ENCODE data around the gene WDR4. TPM values are rescaled to one million over a fixed set of nuclear protein-coding genes. Genes with fewer than 3 reads are reported as not detected.

The WDR4 gene
- total and polyA plus RNA-seq, 9 of the 15 experiments (the other 6 are each of a cell fraction or from before 2014, with no cell fraction given) = 5.4 to 95.4 (median 32.1) TPM

DNA sequence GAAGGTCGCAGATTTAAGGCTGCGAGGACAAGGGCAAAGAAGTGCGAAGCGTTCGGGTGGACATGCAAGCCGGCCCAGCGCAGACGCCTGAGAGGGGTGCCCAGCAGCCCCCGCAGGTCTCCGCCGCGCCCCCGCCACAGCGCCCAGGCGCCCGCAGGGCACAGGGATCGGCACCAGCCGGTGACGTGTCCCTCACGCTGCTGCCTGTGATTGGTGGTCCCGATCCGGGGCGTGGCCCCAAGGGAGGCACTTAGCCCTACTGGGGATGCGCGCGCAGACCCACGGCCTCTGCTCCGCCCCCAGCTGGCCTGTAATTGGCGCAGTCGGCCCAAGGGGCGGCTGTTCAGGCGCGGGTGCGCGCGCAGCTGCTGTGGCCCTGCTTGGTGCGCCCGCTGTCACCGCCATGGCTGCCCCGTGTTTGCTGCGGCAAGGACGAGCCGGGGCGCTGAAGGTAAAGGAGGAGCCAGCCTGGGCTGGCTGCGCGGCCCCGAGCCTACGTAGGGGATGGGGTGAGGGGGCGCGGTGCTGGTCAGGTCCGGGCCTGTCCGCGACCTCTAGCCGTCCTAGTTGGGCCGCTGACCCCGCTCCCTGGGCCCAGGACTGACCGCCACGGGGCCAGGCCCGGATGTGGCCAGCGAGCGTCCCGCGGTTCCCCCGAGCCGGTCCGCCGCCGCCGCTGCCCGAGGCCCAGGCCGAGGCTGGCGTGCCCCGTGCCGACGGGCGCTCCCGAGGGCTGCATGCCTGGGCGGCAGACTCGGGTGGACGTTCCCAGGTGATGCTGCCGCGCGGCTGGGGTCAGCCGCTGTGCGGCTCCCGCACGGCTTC lies 13.8 kb upstream of the WDR4 start, which contains the start of gene NDUFV3 (continued):
- TF ChIP-seq CGGBP1 (CRISPR knock-in tag; IDR thresholded peaks at IDR 0.05) (peak; percentile 54; the same call in 1 of the 2 replicates), ZNF561 (CRISPR knock-in tag; conservative IDR thresholded peaks at IDR 0.05) (no peak), DLX4 (CRISPR knock-in tag; IDR thresholded peaks at IDR 0.05) (no peak), EZH2 (IDR thresholded peaks at IDR 0.05; ENCODE audit: borderline replicate concordance, low read depth, low read length) (no peak), HDAC3 (IDR thresholded peaks at IDR 0.05; ENCODE audit: borderline replicate concordance, partially characterized antibody) (no peak), EP300 (IDR thresholded peaks at IDR 0.05; ENCODE audit: low read length) (no peak), CC2D1A (IDR thresholded peaks at IDR 0.05) (no peak), ZNF23 (CRISPR knock-in tag; IDR thresholded peaks at IDR 0.05) (no peak), ZNF324 (CRISPR knock-in tag; IDR thresholded peaks at IDR 0.05) (no peak), SAFB2 (IDR thresholded peaks at IDR 0.05; ENCODE audit: borderline replicate concordance, low read depth, low read length, severe bottlenecking) (no peak), JUN (IDR thresholded peaks at IDR 0.05; ENCODE audit: borderline replicate concordance, low read depth, low read length) (no peak; the same call in 1 of the 2 replicates), JUN (CRISPR knock-in tag; IDR thresholded peaks at IDR 0.05; ENCODE audit: borderline replicate concordance) (peak; percentile 40; the same call in 1 of the 2 replicates), YBX1 (IDR thresholded peaks at IDR 0.05) (no peak), CSDE1 (IDR thresholded peaks at IDR 0.05) (no peak), IRF2 (CRISPR knock-in tag; IDR thresholded peaks at IDR 0.05) (no peak), ZNF507 (tag; conservative IDR thresholded peaks at IDR 0.05) (no peak), ZFP1 (CRISPR knock-in tag; IDR thresholded peaks at IDR 0.05) (no peak), ZBTB8A (IDR thresholded peaks at IDR 0.05; ENCODE audit: partially characterized antibody) (no peak)
- TF ChIP-seq, protein P1, sequence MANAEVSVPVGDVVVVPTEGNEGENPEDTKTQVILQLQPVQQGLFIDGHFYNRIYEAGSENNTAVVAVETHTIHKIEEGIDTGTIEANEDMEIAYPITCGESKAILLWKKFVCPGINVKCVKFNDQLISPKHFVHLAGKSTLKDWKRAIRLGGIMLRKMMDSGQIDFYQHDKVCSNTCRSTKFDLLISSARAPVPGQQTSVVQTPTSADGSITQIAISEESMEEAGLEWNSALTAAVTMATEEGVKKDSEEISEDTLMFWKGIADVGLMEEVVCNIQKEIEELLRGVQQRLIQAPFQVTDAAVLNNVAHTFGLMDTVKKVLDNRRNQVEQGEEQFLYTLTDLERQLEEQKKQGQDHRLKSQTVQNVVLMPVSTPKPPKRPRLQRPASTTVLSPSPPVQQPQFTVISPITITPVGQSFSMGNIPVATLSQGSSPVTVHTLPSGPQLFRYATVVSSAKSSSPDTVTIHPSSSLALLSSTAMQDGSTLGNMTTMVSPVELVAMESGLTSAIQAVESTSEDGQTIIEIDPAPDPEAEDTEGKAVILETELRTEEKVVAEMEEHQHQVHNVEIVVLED (CRISPR knock-in tag; IDR thresholded peaks at IDR 0.05) = no peak
- TF ChIP-seq, protein P2, sequence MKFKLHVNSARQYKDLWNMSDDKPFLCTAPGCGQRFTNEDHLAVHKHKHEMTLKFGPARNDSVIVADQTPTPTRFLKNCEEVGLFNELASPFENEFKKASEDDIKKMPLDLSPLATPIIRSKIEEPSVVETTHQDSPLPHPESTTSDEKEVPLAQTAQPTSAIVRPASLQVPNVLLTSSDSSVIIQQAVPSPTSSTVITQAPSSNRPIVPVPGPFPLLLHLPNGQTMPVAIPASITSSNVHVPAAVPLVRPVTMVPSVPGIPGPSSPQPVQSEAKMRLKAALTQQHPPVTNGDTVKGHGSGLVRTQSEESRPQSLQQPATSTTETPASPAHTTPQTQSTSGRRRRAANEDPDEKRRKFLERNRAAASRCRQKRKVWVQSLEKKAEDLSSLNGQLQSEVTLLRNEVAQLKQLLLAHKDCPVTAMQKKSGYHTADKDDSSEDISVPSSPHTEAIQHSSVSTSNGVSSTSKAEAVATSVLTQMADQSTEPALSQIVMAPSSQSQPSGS (CRISPR knock-in tag; IDR thresholded peaks at IDR 0.05) = no peak
- TF ChIP-seq, protein P3, sequence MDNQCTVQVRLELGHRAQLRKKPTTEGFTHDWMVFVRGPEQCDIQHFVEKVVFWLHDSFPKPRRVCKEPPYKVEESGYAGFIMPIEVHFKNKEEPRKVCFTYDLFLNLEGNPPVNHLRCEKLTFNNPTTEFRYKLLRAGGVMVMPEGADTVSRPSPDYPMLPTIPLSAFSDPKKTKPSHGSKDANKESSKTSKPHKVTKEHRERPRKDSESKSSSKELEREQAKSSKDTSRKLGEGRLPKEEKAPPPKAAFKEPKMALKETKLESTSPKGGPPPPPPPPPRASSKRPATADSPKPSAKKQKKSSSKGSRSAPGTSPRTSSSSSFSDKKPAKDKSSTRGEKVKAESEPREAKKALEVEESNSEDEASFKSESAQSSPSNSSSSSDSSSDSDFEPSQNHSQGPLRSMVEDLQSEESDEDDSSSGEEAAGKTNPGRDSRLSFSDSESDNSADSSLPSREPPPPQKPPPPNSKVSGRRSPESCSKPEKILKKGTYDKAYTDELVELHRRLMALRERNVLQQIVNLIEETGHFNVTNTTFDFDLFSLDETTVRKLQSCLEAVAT (IDR thresholded peaks at IDR 0.05) = peak in 1 of 2 experiments; percentile 31; a peak in 1 of 4 replicates
